Ovary (tissue), 9 donors: ENCODE data around the gene PIEZO1. TPM values are rescaled to one million over a fixed set of nuclear protein-coding genes. Genes with fewer than 3 reads are reported as not detected.

Source experiments
- DNase-seq, 5 donors: peaks; one replicate each; pipeline ENCODE4 v3.0.0-alpha.2; 2019 to 2020
- H3K27ac ChIP-seq, 2 donors: fragments of 200-600 bp; one replicate each; pipeline versions ENCODE4 v1.5.1 to v1.8.0; 2019 to 2022
- H3K27me3 ChIP-seq: fragments of 200-600 bp; one replicate; pipeline ENCODE4 v1.8.0; 2022
- H3K36me3 ChIP-seq: fragments of 200-600 bp; sonication (generic); one replicate; pipeline ENCODE4 v1.5.1; 2019
- H3K4me1 ChIP-seq: one replicate; pipeline ENCODE4 v1.8.1; 2013; ENCODE audit warnings: mild to moderate bottlenecking, moderate library complexity; ENCODE audit not compliant: insufficient read depth
- H3K4me3 ChIP-seq: fragments of 200-600 bp; sonication (generic); one replicate; pipeline ENCODE4 v1.5.1; 2017
- H3K9me3 ChIP-seq, 2 donors: fragments of 200-600 bp in 1 of 2; sonication (generic) in 1 of 2; one replicate each; pipeline versions ENCODE4 v1.5.1 to v1.8.1; 2013 to 2019; ENCODE audit warnings: mild to moderate bottlenecking in 1 of 2, moderate library complexity in 1 of 2
- EP300 ChIP-seq: sonication (generic); formaldehyde crosslinking; IDR thresholded peaks from one replicate; pipeline ENCODE4 v1.6.1; 2017; ENCODE audit warnings: antibody characterized with exemption
- POLR2A ChIP-seq: fragments of 450-650 bp; IDR thresholded peaks from one replicate; pipeline ENCODE4 v1.6.1; 2017; ENCODE audit warnings: antibody characterized with exemption, mild to moderate bottlenecking, moderate library complexity
- WGBS, 3 donors: extraction: QIAGEN DNeasy Blood & Tissue Kit in 1 of 3; methylation state at CpG; one replicate each; pipeline versions ENCODE4 v1.1.5 to v1.1.7; 2013 to 2017; 5-methylcytosine and 5-hydroxymethylcytosine counted together
- intact Hi-C, 4 donors: fragments of 100-400 bp; cut with DNase I; formaldehyde crosslinking; loops; one replicate each; pipeline versions ENCODE4 v1.11.0 to v1.15.1; 2022 to 2023
- polyA plus RNA-seq, 2 donors: library from polyadenylated mRNA; stranded (reverse); fragments of 200-250 nt in 1 of 2; fragments of 350-450 nt in 1 of 2; fragmentation: Illumina TruSeq in 1 of 2; extraction: RNeasy Lipid Tissue Mini Kit (QIAGEN cat#74804) in 1 of 2; gene quantifications; one replicate each; pipeline ENCODE4 v1.2.3, GENCODE V29; 2013 to 2014
- total RNA-seq, 7 donors: library from RNA; depleted of rRNA in 2 of 7; stranded (reverse); fragments of >200 nt in 2 of 7; fragmentation: NEBNext Ultra II Directional in 3 of 7; extraction: Animal tissue kit (Norgen Biotek cat#: 25700) in 3 of 7; gene quantifications; one replicate each; pipeline versions ENCODE4 v1.1.0 to v1.2.4, GENCODE V29; 2016 to 2023
- TF ChIP-seq, protein P1 (sequence below), 3 donors: fragments of 450-650 bp in 2 of 3; fragments of 200-600 bp in 1 of 3; IDR thresholded peaks; one replicate each; pipeline versions ENCODE4 v1.5.1 to v1.8.0; 2016 to 2022; ENCODE audit warnings: antibody characterized with exemption in 3 of 3, mild to moderate bottlenecking in 1 of 3
- donor health status: DM: no; HTN: no; CAD: no; lungs with moderate emphysema.
- donor health status: DM: no; HTN: no; CAD: no.
- donor health status: Bipolar disorder and iron deficiency.
- donor health status: DM: yes; HTN: yes; CAD: no.
- donor health status: DM: no; HTN: no; CAD: no.
- donor health status: DM: yes; HTN: yes; CAD: no.

Gene PIEZO1
- total and polyA plus RNA-seq, 9 donors, result 13.0 to 93.5 (median 49.1) TPM

DNA sequence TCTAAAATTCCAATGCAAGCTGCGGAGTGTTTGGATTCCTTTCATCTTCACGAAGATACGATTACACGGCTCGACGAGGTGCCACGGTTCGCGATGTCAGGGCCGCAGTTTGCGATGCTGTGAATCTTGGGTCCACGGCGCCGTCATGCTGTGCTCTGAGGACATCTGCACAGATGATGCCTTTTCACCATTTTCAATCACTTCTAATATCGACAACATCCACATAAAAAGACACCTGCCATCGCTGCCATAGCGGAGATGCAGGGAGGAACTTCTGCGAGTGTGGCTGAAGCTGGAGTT, 33.5 kb upstream of the PIEZO1 start:
- Histone ChIP-seq H3K36me3 (no peaks in the 10 kb centered on the region), H3K27me3 (no peaks in the 10 kb centered on the region), H3K4me3 (no peak overlapping the region), H3K27ac (no peak overlapping the region), H3K4me1 (no peaks in the 10 kb centered on the region), H3K9me3 (no peaks in the 10 kb centered on the region)
- TF ChIP-seq POLR2A (no peak), EP300 (no peak)
- TF ChIP-seq, protein P1, sequence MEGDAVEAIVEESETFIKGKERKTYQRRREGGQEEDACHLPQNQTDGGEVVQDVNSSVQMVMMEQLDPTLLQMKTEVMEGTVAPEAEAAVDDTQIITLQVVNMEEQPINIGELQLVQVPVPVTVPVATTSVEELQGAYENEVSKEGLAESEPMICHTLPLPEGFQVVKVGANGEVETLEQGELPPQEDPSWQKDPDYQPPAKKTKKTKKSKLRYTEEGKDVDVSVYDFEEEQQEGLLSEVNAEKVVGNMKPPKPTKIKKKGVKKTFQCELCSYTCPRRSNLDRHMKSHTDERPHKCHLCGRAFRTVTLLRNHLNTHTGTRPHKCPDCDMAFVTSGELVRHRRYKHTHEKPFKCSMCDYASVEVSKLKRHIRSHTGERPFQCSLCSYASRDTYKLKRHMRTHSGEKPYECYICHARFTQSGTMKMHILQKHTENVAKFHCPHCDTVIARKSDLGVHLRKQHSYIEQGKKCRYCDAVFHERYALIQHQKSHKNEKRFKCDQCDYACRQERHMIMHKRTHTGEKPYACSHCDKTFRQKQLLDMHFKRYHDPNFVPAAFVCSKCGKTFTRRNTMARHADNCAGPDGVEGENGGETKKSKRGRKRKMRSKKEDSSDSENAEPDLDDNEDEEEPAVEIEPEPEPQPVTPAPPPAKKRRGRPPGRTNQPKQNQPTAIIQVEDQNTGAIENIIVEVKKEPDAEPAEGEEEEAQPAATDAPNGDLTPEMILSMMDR (IDR thresholded peaks at IDR 0.05), result no peak
- intact Hi-C loops, result loop anchor here in 1 of 4 donors (5.0 kb wide), 1 partner anchor 39 kb away; the partner anchor contains the start of genes GALNS and TRAPPC2L
- DNase-seq, result no peak
- 74 to 87% (median 78%) methylated on average over 18 of the region's 18 CpGs for WGBS, 3 donors

DNA sequence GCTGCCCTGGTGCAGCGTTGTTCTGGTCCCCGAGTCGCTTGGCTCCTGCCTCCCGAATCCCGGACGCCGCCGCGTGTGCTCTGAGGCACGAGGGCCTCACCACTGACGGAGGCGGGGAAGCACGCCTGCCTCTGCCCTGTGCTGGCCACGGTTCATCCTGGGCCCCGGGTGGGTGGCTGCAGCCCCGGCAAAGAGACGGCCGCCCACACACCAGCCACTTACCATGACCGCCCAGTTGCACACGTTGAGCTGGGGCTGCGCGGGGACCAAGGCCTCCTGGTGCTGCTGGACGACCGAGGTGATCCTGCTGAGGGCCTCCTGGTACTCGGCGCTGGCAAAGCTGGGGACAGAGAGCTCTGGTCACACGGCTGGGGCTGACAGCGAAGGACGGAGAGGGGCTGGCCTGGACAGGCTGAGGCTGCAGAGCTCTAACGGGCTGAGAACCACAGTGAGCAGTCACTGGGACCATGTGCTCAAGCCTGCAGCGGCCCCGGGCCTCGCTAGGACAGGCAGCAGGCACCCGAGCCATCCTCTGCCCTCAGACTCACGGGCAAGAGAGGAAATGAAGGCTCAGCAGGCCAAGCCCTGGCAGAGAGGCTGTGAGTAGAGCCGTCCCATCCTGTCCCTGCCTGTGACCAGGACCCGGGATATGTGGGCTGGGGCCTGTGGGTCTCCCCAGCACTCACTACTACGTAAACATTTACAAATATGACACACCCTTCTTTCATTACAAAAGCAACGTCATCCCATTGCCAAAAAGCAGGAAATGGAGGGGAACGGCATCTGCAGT, 33.0 kb upstream of the PIEZO1 start:
- Histone ChIP-seq H3K4me3 (no peak overlapping the region), H3K27me3 (no peaks in the 10 kb centered on the region), H3K4me1 (no peaks in the 10 kb centered on the region), H3K27ac (no peak overlapping the region), H3K36me3 (no peaks in the 10 kb centered on the region), H3K9me3 (no peaks in the 10 kb centered on the region)
- intact Hi-C loops, result loop anchor here in 1 of 4 donors (5.0 kb wide), 1 partner anchor 39 kb away; the partner anchor contains the start of genes GALNS and TRAPPC2L
- no peak for DNase-seq
- no peak for TF ChIP-seq EP300
- TF ChIP-seq, protein P1 (IDR thresholded peaks at IDR 0.05), result no peak
- TF ChIP-seq POLR2A, result no peak
- 80 to 85% (median 85%) methylated on average over 27 to 40 of the region's 40 CpGs for WGBS, 3 donors

DNA sequence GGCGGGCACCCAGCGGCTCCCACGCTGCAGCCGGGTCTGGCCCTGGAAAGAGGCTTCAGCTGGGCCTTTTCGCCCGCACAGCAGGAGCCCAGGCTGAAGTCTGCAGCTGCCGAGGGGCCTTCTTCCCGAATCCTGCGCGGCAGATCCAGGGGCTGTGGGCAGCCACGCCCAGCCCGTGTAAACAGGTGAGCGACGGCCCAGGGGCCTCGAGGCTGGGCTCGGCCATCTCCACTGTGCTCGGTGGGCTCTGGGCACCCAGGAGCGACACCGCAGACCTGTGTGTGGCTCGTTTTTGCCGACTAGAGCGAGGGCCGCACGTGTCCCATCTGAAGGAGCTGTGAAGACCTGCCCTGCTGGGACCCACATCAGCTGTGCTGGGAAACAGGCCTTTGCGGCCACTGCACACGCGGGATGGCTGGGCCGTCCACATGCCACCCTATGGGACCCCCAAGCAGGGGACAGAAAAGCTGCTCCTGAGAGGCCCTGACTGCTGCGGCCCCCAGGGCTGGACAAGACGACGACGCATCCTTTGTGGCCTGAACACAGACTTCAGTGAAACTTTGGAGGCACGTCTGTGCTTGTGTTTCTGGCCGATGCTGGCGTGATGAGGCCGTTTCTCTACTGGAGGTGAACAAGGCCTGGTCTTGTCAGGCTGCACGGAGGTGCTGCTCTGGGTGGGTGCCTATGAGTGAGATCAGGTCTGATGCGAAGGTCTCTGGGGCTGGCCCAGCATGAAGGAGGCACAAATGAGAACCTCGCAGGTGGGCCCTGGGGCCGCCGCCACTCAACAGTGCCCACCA, 31.9 kb upstream of the PIEZO1 start:
- Histone ChIP-seq H3K36me3 (no peaks in the 10 kb centered on the region), H3K9me3 (no peaks in the 10 kb centered on the region), H3K27me3 (no peaks in the 10 kb centered on the region), H3K4me1 (peaks cover 2% of the 10 kb centered on the region), H3K27ac (no peak overlapping the region), H3K4me3 (no peak overlapping the region)
- TF ChIP-seq, protein P1 (IDR thresholded peaks at IDR 0.05), result no peak
- TF ChIP-seq POLR2A, result no peak
- no peak for TF ChIP-seq EP300
- DNase-seq, result no peak
- intact Hi-C loops, result loop anchor here in 1 of 4 donors (5.0 kb wide), 1 partner anchor 40 kb away; the partner anchor contains the start of genes GALNS and TRAPPC2L
- WGBS, 3 donors, result 81 to 83% (median 81%) methylated on average over 38 to 41 of the region's 41 CpGs

DNA sequence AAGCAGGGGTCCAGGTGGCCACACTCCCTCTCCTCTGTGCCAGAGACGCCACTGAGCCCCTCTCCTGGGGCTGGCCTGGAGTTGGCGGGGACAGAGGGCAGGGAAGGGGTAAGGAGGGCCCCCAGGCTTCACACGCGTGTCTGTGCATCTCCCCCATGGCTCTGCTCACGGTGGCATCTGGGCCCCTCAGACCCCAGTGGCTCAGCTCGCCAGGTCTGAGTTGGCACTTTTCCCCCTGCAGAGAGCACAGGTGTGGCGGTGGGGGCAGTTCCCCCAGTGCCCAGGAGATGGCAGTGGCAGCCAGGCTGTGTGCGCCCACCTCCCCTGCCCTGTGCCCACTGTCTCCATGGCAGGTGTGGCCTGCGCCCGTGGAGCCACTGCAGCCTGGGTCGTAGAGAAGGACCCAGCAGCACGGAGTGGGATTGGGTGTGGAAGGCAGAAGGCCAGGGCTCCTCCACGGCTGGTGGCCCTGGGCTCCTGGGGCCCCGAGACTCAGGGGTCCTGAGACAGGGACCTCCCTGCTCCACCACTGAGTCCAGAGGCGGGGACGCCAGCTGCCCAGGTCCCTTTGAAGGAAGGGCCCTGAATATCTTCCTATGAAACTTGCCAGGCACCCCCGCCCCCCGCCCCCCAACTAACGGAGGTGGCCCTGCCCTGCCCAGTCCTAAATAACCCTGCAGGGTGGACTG, 31.0 kb upstream of the PIEZO1 start:
- TF ChIP-seq EP300 (no peak), POLR2A (no peak)
- TF ChIP-seq, protein P1 (IDR thresholded peaks at IDR 0.05), result peak in 2 of 3 donors; percentile 14 to 26
- no peaks in the 10 kb centered on the region for H3K27me3 ChIP-seq

More for the DNA sequence above, 31.0 kb upstream of the PIEZO1 start:
- Histone ChIP-seq H3K9me3 (no peaks in the 10 kb centered on the region), H3K4me1 (peaks cover 2% of the 10 kb centered on the region), H3K27ac (no peak overlapping the region), H3K36me3 (no peaks in the 10 kb centered on the region), H3K4me3 (no peak overlapping the region)
- peak in 1 of 5 donors; percentile 53 for DNase-seq
- 50 to 54% (median 53%) methylated on average over 18 to 19 of the region's 19 CpGs for WGBS, 3 donors
- intact Hi-C loops, result loop anchor here in 1 of 4 donors (5.0 kb wide), 1 partner anchor 41 kb away; the partner anchor contains the start of genes GALNS and TRAPPC2L
